Ovary (tissue), 3 donors: ENCODE measurements around the gene IDI1.

ENCODE experiments used
- CTCF ChIP-seq, 3 donors: fragments of 450-650 bp in 2 of 3; fragments of 200-600 bp in 1 of 3; IDR thresholded peaks; one replicate each; pipeline versions ENCODE4 v1.5.1 to v1.8.0; 2016 to 2022; ENCODE audit warnings: antibody characterized with exemption in 3 of 3, mild to moderate bottlenecking in 1 of 3
- POLR2A ChIP-seq: fragments of 450-650 bp; IDR thresholded peaks from one replicate; pipeline ENCODE4 v1.6.1; 2017; ENCODE audit warnings: antibody characterized with exemption, mild to moderate bottlenecking, moderate library complexity
- donor health status: DM: no; HTN: no; CAD: no.

GRCh38 chr10:1059902-1060301 lies 11.0 kb upstream of the IDI1 start:
- TF ChIP-seq CTCF (IDR thresholded peaks at IDR 0.05) (no peak), POLR2A (no peak)
